Choroid plexus epithelial cell (primary cell): ENCODE results near the gene DHX35.
"Not testable (repeated sequence)": the region's sequence is repeated elsewhere in the genome, so short reads cannot be mapped to it uniquely, and the experiment has no call there.

ENCODE experiments used
- DNase-seq: peaks from one replicate; pipeline ENCODE4 v3.0.0-alpha.2; 2010; ENCODE audit warnings: low read depth
- H3K4me3 ChIP-seq: 2 replicates; pipeline ENCODE4 v1.5.1; 2011; ENCODE audit warnings: low read depth, mild to moderate bottlenecking, control low read depth, low read length, moderate library complexity
- TF ChIP-seq, protein P1 (sequence below): conservative IDR thresholded peaks from 2 replicates; pipeline ENCODE4 v1.5.1; 2011; ENCODE audit warnings: low read depth, mild to moderate bottlenecking, control low read depth, inconsistent platforms, low read length, moderate library complexity

Gene DHX35

DNA sequence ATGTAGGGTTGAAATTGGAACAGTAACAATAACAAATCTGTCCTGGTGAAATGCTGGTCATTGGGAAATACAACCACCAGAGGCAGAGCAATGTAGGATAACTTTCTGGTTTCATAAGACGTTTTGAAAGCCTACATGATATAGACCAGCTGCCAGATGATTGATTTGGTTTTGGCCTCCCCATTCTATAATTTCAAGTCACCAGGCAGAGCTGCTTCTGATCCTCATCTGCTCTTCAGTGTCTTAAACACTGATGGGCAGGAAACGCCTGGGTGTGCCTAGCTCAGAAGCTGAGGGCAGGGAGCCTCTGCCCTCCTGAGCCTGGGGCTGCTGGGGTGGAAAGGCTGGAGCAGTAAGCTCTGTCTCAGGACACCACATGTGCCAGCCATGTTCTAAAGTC lies 24.5 kb downstream of the DHX35 start:
- peak; percentile 31 for DNase-seq
- H3K4me3 ChIP-seq: no peak overlapping the region
- TF ChIP-seq, protein P1, sequence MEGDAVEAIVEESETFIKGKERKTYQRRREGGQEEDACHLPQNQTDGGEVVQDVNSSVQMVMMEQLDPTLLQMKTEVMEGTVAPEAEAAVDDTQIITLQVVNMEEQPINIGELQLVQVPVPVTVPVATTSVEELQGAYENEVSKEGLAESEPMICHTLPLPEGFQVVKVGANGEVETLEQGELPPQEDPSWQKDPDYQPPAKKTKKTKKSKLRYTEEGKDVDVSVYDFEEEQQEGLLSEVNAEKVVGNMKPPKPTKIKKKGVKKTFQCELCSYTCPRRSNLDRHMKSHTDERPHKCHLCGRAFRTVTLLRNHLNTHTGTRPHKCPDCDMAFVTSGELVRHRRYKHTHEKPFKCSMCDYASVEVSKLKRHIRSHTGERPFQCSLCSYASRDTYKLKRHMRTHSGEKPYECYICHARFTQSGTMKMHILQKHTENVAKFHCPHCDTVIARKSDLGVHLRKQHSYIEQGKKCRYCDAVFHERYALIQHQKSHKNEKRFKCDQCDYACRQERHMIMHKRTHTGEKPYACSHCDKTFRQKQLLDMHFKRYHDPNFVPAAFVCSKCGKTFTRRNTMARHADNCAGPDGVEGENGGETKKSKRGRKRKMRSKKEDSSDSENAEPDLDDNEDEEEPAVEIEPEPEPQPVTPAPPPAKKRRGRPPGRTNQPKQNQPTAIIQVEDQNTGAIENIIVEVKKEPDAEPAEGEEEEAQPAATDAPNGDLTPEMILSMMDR: no peak

DNA sequence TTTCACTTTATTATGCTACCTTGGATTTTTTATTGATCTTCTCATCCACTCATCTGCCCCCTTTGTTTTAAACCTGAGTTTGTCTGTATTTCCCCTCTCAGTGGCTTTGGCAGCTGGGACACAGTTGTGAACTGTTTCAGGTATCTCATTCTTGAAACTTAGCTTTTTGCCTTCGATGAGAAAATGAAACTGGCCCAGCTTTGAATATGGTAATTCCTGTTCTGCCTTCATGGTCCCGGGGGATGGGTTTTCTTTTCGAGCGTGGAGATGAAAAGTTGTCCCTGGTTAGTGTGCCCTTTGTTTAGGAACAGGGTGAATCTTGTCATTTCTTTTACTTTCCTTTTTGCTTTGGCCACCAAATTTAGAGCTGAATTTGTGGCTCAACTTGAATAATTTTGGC lies 25.6 kb downstream of the DHX35 start:
- H3K4me3 ChIP-seq: no peak overlapping the region
- no peak for DNase-seq
- TF ChIP-seq, protein P1: no peak

DNA sequence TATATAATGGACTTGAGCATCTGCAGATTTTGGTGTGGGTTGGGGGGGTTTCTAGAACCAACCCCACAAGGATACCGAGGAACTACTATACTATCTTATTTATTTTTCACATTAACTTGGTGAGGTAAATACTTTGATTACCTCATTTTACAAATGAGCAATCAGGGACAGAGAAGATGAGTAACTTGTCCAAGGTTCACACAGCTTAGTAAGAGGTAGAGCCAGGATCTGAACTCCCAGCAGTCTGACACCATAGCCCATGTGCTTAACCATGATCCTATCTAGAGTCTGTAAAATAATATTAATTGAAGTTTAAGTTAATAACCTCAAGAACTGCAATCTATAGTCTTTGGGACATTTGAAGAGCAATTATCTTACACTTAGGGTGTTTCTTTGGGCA lies 28.6 kb downstream of the DHX35 start:
- H3K4me3 ChIP-seq: no peak overlapping the region
- DNase-seq: no peak
- TF ChIP-seq, protein P1: no peak

DNA sequence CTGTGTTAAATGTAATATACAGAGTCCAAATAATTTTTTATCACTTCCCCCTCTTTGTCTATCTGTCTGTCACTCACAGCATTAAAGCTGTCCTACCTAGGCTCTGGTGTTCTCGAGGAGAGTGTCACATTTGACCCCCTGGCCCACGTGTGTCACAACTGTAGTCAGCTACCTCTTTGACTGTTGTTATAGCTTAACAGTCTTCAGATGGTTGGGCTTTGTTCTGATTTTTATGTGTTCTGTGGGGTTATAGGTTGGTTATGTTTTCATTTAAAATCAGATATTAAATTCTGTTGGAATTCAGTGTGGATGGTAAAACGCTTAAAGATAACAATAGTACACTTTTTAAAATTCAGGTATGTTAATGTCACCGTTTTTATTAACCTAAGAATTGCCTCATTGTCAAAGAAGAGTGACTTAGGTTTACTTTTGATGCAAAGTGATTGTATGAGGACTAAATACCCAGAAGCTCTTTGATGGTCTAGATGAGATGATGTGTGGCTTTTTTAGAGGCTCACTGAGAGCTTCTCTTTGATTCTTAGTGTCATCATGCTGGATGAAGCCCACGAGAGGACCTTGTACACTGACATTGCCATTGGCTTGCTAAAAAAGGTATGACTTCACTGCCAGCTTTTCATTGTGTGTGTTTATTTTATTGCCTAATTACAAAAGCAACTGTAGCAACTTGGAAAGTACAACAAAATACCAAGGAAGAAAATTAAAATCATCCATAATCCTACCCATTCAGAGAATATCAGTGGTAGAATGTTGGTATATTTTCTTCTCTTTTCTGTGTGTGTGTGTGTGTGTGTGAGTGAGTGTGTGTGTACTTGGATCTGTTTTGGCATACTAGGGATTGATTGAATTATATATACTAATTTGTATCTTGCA lies 29.9 kb downstream of the DHX35 start:
- TF ChIP-seq, protein P1: no peak

DNA sequence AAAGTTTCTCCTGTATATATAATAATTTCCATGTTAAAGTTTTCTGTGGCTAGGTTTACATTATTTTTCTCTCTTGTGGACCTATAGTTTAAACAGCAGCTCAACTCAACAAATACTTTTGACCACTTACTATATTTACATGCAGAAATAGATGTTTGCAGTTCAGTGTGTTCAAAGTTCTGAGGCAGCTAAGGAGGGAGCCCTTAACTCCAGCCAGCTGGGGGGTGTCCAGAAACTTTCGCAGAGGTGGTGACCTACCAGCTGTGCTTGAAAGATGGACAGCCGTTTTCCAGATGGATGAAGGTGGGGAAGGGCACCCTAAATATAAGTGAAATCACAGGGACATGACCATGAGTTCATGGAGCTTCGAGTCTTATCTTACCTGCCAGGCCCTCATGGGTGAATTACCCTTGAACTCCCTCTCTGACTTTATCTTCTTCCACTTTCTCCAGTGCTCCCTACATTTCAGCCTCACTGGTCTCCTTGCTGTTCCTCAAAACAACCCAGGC lies 33.4 kb downstream of the DHX35 start:
- no peak for DNase-seq
- no peak overlapping the region for H3K4me3 ChIP-seq
- TF ChIP-seq, protein P1: no peak

More for the DNA sequence above, 29.9 kb downstream of the DHX35 start:
- no peak for DNase-seq
- no peak overlapping the region for H3K4me3 ChIP-seq

DNA sequence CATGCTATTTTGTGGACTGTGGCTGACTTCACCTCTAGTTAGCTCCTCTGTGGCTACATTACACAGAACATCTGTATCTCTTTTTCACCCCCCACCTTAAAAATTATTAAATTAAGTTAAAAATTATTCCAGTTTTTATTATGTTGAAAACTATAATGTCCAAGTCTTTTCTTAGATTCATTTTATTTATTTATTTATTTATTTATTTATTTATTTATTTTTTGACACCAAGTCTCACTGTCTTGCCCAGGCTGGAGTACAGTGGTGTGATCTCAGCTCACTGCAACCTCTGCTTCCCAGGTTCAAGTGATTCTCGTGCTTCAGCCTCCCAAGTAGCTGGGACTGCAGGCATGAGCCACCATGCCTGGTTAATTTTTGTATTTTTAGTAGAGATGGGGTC lies 34.7 kb downstream of the DHX35 start:
- DNase-seq, H3K4me3 ChIP-seq: not testable (repeated sequence)

DNA sequence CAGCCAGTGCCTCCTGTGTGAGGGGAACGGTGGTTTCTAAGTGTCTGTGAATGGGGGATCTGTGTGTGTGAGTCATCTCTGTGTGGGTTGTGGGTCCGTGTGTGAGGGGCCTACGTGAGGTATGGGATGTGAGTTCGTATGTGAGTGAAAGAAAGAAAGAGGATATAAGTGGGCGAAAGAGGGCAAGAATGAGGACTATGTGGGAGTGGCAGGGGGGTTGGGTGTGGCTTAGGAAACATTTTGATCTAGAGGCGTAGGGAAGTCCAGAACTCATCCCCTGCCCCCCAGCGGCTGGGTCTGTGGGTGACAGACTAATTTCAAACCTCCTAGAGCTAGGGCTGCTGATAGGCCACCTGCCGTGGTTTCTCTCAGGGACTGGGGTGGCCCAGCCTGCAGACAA lies 35.5 kb downstream of the DHX35 start:
- TF ChIP-seq, protein P1: no peak
- H3K4me3 ChIP-seq: no peak overlapping the region
- DNase-seq: no peak
